Dedifferentiated amniotic fluid mesenchymal stem cell (primary cell): ENCODE results near the gene DGAT2L6.

ENCODE experiments used
- DNase-seq: peaks from one replicate; pipeline ENCODE4 v3.0.0-alpha.2; 2016; ENCODE audit errors: extremely low spot score

Gene DGAT2L6

GRCh38 chrX:70176938-70177533 is at the start of gene DGAT2L6:
DGAT2L6 (plus strand) TSS chrX:70177483; CDS start chrX:70177583, 100 bp downstream.
- no peak for DNase-seq

- DNase-seq, result no peak
Measured at GRCh38 chrX:70128071-70128470, 49.2 kb upstream of the DGAT2L6 start.

- no peak for DNase-seq
Measured at GRCh38 chrX:70129816-70130215, 47.5 kb upstream of the DGAT2L6 start.

- no peak for DNase-seq
Measured at GRCh38 chrX:70132224-70132623, 45.1 kb upstream of the DGAT2L6 start.

GRCh38 chrX:70132877-70133302 is 44.4 kb upstream of the DGAT2L6 start:
- DNase-seq, result no peak

- peak; percentile 81 for DNase-seq
Measured at GRCh38 chrX:70133303-70134115, 43.8 kb upstream of the DGAT2L6 start, which contains the start of gene IGBP1. IGBP1 (plus strand) TSS chrX:70133447; CDS start chrX:70133948, 501 bp downstream.

GRCh38 chrX:70134116-70134477 is 43.2 kb upstream of the DGAT2L6 start:
- DNase-seq, result no peak

GRCh38 chrX:70138622-70139021 is 38.7 kb upstream of the DGAT2L6 start:
- no peak for DNase-seq

GRCh38 chrX:70139736-70140135 is 37.5 kb upstream of the DGAT2L6 start:
- DNase-seq, result no peak

- DNase-seq, result no peak
Measured at GRCh38 chrX:70141373-70141772, 35.9 kb upstream of the DGAT2L6 start.

- DNase-seq, result no peak
Measured at GRCh38 chrX:70166601-70167590, 10.4 kb upstream of the DGAT2L6 start.

- peak; percentile 19 for DNase-seq
Measured at GRCh38 chrX:70168238-70169188, 8.8 kb upstream of the DGAT2L6 start.

- no peak for DNase-seq
Measured at GRCh38 chrX:70169281-70169680, 8.0 kb upstream of the DGAT2L6 start.

- no peak for DNase-seq
Measured at GRCh38 chrX:70171624-70172023, 5.7 kb upstream of the DGAT2L6 start.

- no peak for DNase-seq
Measured at GRCh38 chrX:70172221-70172620, 5.1 kb upstream of the DGAT2L6 start.

- no peak for DNase-seq
Measured at GRCh38 chrX:70172964-70173363, 4.3 kb upstream of the DGAT2L6 start.

GRCh38 chrX:70174754-70175153 is 2.5 kb upstream of the DGAT2L6 start:
- DNase-seq, result no peak

GRCh38 chrX:70175338-70175737 is 1.9 kb upstream of the DGAT2L6 start:
- DNase-seq, result no peak

- DNase-seq, result no peak
Measured at GRCh38 chrX:70183091-70183490, 5.8 kb downstream of the DGAT2L6 start.

GRCh38 chrX:70190225-70190624 is 12.9 kb downstream of the DGAT2L6 start:
- no peak for DNase-seq
